Measurements from ENCODE around the gene NAA10.

DNA sequence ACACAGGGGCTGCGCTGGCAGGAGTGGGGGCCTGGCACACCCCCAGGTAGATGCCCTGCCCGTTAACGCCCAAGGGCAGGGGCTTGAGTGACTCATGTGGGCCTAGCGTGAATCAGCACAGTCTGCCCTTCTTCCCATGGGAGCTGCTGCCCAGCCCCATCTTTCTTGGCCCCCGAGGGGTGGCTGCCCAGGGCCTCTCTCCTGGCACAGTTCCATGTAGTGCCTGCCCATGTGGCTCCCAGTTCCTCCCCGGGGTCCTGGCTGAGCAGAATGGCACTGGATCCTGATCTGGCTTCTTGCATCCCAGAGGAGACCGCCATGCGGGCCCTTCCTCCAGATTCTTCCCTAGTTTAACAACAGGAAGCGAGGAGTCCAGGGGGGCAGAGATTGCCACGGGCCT is 32.5 kb downstream of the NAA10 start:
- TF ChIP-seq, protein P1, sequence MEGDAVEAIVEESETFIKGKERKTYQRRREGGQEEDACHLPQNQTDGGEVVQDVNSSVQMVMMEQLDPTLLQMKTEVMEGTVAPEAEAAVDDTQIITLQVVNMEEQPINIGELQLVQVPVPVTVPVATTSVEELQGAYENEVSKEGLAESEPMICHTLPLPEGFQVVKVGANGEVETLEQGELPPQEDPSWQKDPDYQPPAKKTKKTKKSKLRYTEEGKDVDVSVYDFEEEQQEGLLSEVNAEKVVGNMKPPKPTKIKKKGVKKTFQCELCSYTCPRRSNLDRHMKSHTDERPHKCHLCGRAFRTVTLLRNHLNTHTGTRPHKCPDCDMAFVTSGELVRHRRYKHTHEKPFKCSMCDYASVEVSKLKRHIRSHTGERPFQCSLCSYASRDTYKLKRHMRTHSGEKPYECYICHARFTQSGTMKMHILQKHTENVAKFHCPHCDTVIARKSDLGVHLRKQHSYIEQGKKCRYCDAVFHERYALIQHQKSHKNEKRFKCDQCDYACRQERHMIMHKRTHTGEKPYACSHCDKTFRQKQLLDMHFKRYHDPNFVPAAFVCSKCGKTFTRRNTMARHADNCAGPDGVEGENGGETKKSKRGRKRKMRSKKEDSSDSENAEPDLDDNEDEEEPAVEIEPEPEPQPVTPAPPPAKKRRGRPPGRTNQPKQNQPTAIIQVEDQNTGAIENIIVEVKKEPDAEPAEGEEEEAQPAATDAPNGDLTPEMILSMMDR (IDR thresholded peaks at IDR 0.05): no peak
- TF ChIP-seq POLR2A (IDR thresholded peaks at IDR 0.05): no peak

All from thyroid gland (tissue), 4 donors.